ENCODE data around the gene CBR3.
"Not testable (repeated sequence)": the region's sequence is repeated elsewhere in the genome, so short reads cannot be mapped to it uniquely, and the experiment has no call there.

Gene CBR3

GRCh38 chr21:36097427-36098181 is 37.3 kb upstream of the CBR3 start:
- DNase-seq (ENCODE audit: low spot score): peak; percentile 36
- in situ Hi-C loops (cut with MboI; ENCODE audit: low sequenced_read_pairs, unreplicated experiment): no loop called here
- TF ChIP-seq CTCF (IDR thresholded peaks at IDR 0.05; ENCODE audit: borderline replicate concordance, control extremely low read depth, extremely low read depth, insufficient read depth, missing control alignments): no peak

GRCh38 chr21:36098182-36098532 is 36.7 kb upstream of the CBR3 start:
- no peak for TF ChIP-seq CTCF (IDR thresholded peaks at IDR 0.05; ENCODE audit: borderline replicate concordance, control extremely low read depth, extremely low read depth, insufficient read depth, missing control alignments)
- no peak for DNase-seq (ENCODE audit: low spot score)
- in situ Hi-C loops (cut with MboI; ENCODE audit: low sequenced_read_pairs, unreplicated experiment): no loop called here

GRCh38 chr21:36099000-36099399 is 35.9 kb upstream of the CBR3 start:
- TF ChIP-seq CTCF (IDR thresholded peaks at IDR 0.05; ENCODE audit: borderline replicate concordance, control extremely low read depth, extremely low read depth, insufficient read depth, missing control alignments): no peak
- in situ Hi-C loops (cut with MboI; ENCODE audit: low sequenced_read_pairs, unreplicated experiment): no loop called here
- no peak for DNase-seq (ENCODE audit: low spot score)

- in situ Hi-C loops (cut with MboI; ENCODE audit: low sequenced_read_pairs, unreplicated experiment); DNase-seq (ENCODE audit: low spot score): not testable (repeated sequence)
Observed at GRCh38 chr21:36099695-36100211, 35.1 kb upstream of the CBR3 start.

GRCh38 chr21:36100971-36101641 is 33.8 kb upstream of the CBR3 start:
- in situ Hi-C loops (cut with MboI; ENCODE audit: low sequenced_read_pairs, unreplicated experiment): no loop called here
- no peak for DNase-seq (ENCODE audit: low spot score)

GRCh38 chr21:36103434-36103833 is 31.4 kb upstream of the CBR3 start:
- TF ChIP-seq CTCF (IDR thresholded peaks at IDR 0.05; ENCODE audit: borderline replicate concordance, control extremely low read depth, extremely low read depth, insufficient read depth, missing control alignments): no peak
- no peak for DNase-seq (ENCODE audit: low spot score)
- in situ Hi-C loops (cut with MboI; ENCODE audit: low sequenced_read_pairs, unreplicated experiment): no loop called here

More at GRCh38 chr21:36100971-36101641, 33.8 kb upstream of the CBR3 start:
- no peak for TF ChIP-seq CTCF (IDR thresholded peaks at IDR 0.05; ENCODE audit: borderline replicate concordance, control extremely low read depth, extremely low read depth, insufficient read depth, missing control alignments)
